Immature natural killer cell (primary cell): Measurements from ENCODE around the gene PLD4. TPM values are rescaled to one million over a fixed set of nuclear protein-coding genes. Genes with fewer than 3 reads are reported as not detected.

Source experiments
- DNase-seq, 3 donors: peaks; one replicate each; pipeline ENCODE4 v3.0.0; 2022; ENCODE audit warnings: mixed read lengths in 1 of 3
- H3K27ac Mint-ChIP-seq, 6 donors: one replicate each; pipeline ENCODE4 v1.8.0; 2020; ENCODE audit warnings: mixed read lengths in 6 of 6, mild to moderate bottlenecking in 5 of 6, inconsistent platforms in 4 of 6, moderate library complexity in 3 of 6
- H3K27me3 Mint-ChIP-seq, 3 donors: one replicate each; pipeline ENCODE4 v1.8.0; 2020 to 2021; ENCODE audit warnings: low read depth in 3 of 3, mild to moderate bottlenecking in 3 of 3, mixed read lengths in 3 of 3, moderate library complexity in 3 of 3, inconsistent platforms in 1 of 3
- H3K36me3 Mint-ChIP-seq, 3 donors: one replicate each; pipeline ENCODE4 v1.8.0; 2020; ENCODE audit warnings: mixed read lengths in 3 of 3, inconsistent platforms in 2 of 3, mild to moderate bottlenecking in 2 of 3
- H3K4me1 Mint-ChIP-seq, 2 donors: one replicate each; pipeline ENCODE4 v1.8.0; 2020; ENCODE audit warnings: inconsistent platforms in 2 of 2, mild to moderate bottlenecking in 2 of 2, mixed read lengths in 2 of 2, moderate library complexity in 1 of 2
- H3K4me3 Mint-ChIP-seq, 5 donors: one replicate each; pipeline ENCODE4 v1.8.0; 2020; ENCODE audit warnings: mild to moderate bottlenecking in 5 of 5, mixed read lengths in 5 of 5, inconsistent platforms in 3 of 5, moderate library complexity in 3 of 5
- H3K9me3 Mint-ChIP-seq, 6 donors: one replicate each; pipeline ENCODE4 v1.8.0; 2020; ENCODE audit warnings: mild to moderate bottlenecking in 6 of 6, mixed read lengths in 6 of 6, inconsistent platforms in 4 of 6, moderate library complexity in 3 of 6
- polyA plus RNA-seq, 3 donors: library from polyadenylated mRNA; unstranded; fragments of 300-500 nt; fragmentation: Illumina TruSeq; gene quantifications; one replicate each; pipeline ENCODE4 v1.2.3, GENCODE V29; 2021

Gene PLD4, protein sequence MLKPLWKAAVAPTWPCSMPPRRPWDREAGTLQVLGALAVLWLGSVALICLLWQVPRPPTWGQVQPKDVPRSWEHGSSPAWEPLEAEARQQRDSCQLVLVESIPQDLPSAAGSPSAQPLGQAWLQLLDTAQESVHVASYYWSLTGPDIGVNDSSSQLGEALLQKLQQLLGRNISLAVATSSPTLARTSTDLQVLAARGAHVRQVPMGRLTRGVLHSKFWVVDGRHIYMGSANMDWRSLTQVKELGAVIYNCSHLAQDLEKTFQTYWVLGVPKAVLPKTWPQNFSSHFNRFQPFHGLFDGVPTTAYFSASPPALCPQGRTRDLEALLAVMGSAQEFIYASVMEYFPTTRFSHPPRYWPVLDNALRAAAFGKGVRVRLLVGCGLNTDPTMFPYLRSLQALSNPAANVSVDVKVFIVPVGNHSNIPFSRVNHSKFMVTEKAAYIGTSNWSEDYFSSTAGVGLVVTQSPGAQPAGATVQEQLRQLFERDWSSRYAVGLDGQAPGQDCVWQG
- 10 to 100 TPM in 2 of 3 donors, 1 to 10 TPM in 1; 2.3 to 49.3 (median 19.7) TPM for polyA plus RNA-seq

DNA sequence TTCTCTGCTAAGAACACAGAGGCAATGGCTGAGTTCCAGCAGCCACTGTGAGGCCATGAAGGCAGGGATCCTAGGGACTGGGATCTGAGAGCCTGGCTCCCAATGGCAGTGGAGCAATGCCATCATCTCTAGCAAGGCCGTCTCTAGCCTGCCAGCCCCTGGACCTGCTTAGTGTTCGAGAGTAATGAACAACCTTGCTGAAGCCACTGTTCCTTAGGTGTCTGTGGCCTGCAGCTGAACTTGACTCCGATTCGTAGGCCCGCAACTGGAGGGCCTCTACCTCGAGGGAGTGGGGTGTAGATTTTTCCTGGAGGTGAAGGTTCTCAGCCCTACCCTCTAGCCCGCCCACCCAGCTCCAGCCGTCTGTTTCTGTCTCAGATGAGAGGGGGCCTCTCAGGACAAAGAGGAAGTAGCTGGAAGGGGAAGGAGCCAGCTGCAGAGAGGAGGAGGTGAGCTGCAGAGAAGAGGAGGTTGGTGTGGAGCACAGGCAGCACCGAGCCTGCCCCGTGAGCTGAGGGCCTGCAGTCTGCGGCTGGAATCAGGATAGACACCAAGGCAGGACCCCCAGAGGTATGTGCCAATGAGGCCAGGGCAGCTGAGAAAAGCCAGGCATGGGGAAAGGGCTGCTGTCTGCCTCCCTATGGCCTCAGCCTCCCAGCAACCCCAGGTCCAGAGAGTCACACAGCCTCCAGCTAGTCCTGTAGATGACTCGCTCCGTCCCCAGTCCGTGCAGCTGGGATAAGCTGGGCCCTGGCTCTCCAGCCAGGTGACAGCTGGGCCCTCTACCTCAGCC is at the start of gene PLD4:
Gene PLD4, plus strand, starts transcription at position 459 of the 793 bp plus-strand sequence. CDS start 2,262 bp downstream, outside the sequence.
- H3K9me3 Mint-ChIP-seq: no peaks in the 10 kb centered on the region
- no peak within 1 kb of the TSS for H3K4me3 Mint-ChIP-seq
- no peaks in the 10 kb centered on the region for H3K4me1 Mint-ChIP-seq
- no peak for DNase-seq
- no peaks in the 10 kb centered on the region for H3K36me3 Mint-ChIP-seq
- no peak within 1 kb of the TSS for H3K27ac Mint-ChIP-seq
- no peaks in the 10 kb centered on the region for H3K27me3 Mint-ChIP-seq

DNA sequence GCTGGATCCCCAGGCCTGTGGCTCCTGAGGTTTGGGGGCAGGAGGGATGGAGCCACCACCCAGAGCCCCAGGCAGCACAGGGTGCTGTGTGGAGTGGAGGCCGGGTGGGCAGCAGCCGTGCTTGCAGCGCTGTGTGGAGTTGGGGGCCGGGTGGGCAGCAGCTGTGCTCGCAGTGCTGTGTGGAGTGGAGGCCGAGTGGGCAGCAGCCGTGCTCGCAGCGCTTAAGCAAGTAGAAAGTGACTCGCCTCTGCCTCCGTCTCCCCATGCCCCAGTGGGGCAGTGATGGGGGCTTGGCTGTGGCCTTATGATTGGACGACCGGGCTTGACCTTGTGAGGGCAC is 49.3 kb upstream of the PLD4 start:
- peaks cover 6 to 11% of the 10 kb centered on the region in 2 donors for H3K4me1 Mint-ChIP-seq
- no peak overlapping the region for H3K4me3 Mint-ChIP-seq
- H3K27me3 Mint-ChIP-seq: peaks cover 0 to 7% (median 6%) of the 10 kb centered on the region in 3 donors
- H3K9me3 Mint-ChIP-seq: no peaks in the 10 kb centered on the region
- H3K27ac Mint-ChIP-seq: no peak overlapping the region
- no peaks in the 10 kb centered on the region for H3K36me3 Mint-ChIP-seq
- DNase-seq: no peak

DNA sequence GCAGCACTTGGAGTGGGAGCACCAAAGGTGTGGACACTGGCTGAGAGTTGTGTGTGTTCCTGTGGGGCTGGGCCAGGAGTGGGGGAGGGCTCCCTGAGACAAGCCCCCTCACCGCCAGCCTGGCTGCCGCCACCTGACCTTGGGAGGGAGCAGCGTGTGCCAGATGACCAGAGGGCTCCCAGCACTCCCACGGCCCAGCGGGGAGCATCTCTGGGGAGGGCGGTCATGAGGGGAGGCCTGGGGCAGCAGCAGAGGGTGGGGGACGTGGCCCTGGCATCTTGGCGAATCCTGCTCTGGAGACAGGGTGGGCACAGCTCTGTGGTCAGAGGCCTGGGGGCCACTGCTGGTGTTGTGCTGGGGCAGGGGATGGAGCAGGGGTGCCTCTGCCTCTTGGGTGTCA is 48.9 kb upstream of the PLD4 start:
- H3K27ac Mint-ChIP-seq: no peak overlapping the region
- H3K36me3 Mint-ChIP-seq: no peaks in the 10 kb centered on the region
- peaks cover 6 to 11% of the 10 kb centered on the region in 2 donors for H3K4me1 Mint-ChIP-seq
- H3K27me3 Mint-ChIP-seq: peaks cover 0 to 7% (median 6%) of the 10 kb centered on the region in 3 donors
- no peaks in the 10 kb centered on the region for H3K9me3 Mint-ChIP-seq
- DNase-seq: no peak
- no peak overlapping the region for H3K4me3 Mint-ChIP-seq

DNA sequence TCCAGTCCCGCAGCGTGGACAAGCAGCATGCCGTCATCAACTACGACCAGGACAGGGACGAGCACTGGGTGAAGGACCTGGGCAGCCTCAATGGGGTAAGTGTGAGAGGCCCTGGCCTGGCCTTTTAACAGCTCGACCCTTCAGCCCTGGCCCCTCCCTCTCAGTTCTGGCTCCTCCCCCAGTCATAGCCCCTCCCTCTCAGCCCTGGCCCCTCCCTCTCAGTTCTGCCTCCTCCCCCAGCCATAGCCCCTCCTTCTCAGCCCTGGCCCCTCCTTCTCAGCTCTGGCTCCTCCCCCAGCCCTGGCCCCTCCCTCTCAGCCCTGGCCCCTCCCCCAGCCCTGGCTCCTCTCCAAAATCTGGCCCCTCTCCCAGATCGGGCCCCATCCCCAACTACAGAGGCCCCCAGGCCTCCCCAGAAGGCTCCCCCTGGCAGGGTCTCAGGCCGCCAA is 48.4 kb upstream of the PLD4 start:
- Mint-ChIP-seq H3K27me3 (peaks cover 0 to 7% (median 7%) of the 10 kb centered on the region in 3 donors), H3K36me3 (no peaks in the 10 kb centered on the region), H3K4me1 (peaks cover 6 to 11% of the 10 kb centered on the region in 2 donors), H3K27ac (no peak overlapping the region), H3K4me3 (no peak overlapping the region), H3K9me3 (no peaks in the 10 kb centered on the region)
- DNase-seq: peak; percentile 22 to 24 (median 22)

DNA sequence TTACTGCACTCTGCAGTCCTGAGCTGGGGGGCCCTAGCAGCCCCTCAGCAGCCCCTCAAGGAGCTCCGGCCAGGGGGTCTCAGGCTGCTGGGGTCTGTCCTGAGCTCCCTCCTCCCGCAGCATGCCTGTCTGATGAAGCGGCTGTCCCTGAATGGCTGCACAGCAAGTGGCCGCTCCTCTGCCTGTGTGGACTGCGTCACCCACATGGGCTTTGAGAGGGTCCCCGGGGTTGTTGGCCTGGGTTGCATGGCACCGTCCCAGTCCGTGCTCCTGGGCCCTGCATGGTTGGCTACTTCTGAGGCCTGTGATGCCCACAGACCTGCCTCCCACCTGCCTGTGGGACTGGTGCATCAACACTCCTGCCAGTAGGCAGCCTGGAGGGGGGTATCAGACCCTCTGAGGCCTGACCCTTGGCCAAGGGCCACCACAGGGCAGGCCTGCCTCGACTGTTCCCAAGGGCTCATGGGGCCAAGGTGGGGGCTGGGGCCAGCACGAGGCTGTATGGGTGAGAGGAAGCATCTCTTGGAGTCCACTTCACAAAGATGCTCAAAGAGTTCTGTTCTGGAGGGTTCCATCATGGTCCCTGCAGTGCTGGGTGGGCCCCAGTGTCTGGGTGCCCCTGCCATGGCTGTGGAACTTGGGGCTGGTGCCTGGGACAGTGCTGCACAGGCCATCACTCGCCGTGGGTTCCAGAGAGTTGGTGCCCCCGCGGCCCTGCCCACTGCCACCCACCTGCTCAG is 47.4 kb upstream of the PLD4 start:
- Mint-ChIP-seq H3K9me3 (no peaks in the 10 kb centered on the region), H3K27me3 (peaks cover 0 to 3% (median 2%) of the 10 kb centered on the region in 3 donors), H3K4me1 (peaks cover 6 to 7% of the 10 kb centered on the region in 2 donors), H3K36me3 (no peaks in the 10 kb centered on the region), H3K4me3 (no peak overlapping the region), H3K27ac (no peak overlapping the region)
- no peak for DNase-seq

DNA sequence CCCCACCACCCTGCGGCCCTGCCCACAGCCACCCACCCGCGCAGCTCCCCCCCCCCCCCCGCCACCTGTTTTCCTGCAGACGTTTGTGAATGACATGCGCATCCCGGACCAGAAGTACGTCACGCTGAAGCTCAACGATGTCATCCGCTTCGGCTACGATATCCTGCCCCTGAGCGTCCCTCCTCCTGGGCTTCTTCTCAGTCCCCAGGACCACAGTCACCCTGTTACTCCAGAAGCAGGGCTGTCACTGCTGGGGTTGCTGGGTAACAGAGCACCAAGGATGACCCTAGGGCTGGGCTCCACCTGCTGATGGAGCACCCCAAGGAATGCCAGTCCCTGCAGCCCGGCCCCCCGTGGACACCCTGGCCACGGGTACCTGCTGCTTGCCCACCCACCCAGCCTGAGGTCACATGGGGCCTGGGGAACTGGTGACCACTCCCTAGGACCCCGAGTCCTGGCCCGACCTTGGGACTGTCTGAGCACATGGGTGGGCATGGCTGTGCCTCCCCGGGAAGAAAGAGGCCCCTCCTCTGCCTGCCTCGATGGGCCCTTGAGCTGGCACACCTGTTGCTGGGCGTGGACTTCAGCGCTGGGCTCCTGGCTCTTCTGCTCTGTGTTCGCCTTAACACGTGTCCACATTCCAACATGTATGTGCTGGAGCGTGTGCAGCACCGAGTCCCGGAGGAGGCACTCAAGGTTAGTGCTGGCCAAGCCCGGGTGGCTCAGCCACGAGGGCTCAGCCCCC is 46.7 kb upstream of the PLD4 start:
- peaks cover 0 to 2% (median 0%) of the 10 kb centered on the region in 3 donors for H3K27me3 Mint-ChIP-seq
- no peak for DNase-seq
- H3K36me3 Mint-ChIP-seq: no peaks in the 10 kb centered on the region
- H3K9me3 Mint-ChIP-seq: no peaks in the 10 kb centered on the region
- H3K4me3 Mint-ChIP-seq: no peak overlapping the region
- H3K27ac Mint-ChIP-seq: no peak overlapping the region
- H3K4me1 Mint-ChIP-seq: peaks cover 0 to under 1% of the 10 kb centered on the region in 2 donors

DNA sequence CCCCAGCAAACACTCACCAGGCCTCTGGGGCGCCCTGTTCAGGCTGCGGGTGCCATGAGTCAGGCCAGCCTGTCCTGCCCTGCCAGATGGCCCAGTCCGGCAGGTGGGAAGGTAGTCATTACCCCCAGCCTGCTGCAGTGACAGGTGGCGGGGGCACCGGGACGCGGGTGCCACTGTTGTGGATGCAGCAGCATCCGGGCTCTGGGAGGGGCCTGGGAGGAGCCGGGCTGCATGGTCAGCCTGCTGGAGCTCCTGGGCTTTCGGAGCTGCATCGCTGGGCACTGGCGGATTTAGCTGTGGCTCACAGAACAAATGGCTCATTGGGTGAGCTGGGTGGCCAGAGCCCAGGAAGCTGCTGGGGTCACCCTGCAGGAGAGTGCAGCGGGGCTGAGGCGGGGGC is 46.1 kb upstream of the PLD4 start:
- no peak for DNase-seq
- no peaks in the 10 kb centered on the region for H3K9me3 Mint-ChIP-seq
- no peak overlapping the region for H3K4me3 Mint-ChIP-seq
- no peaks in the 10 kb centered on the region for H3K36me3 Mint-ChIP-seq
- H3K27me3 Mint-ChIP-seq: peaks cover 0 to 2% (median 0%) of the 10 kb centered on the region in 3 donors
- no peak overlapping the region for H3K27ac Mint-ChIP-seq
- H3K4me1 Mint-ChIP-seq: no peaks in the 10 kb centered on the region

DNA sequence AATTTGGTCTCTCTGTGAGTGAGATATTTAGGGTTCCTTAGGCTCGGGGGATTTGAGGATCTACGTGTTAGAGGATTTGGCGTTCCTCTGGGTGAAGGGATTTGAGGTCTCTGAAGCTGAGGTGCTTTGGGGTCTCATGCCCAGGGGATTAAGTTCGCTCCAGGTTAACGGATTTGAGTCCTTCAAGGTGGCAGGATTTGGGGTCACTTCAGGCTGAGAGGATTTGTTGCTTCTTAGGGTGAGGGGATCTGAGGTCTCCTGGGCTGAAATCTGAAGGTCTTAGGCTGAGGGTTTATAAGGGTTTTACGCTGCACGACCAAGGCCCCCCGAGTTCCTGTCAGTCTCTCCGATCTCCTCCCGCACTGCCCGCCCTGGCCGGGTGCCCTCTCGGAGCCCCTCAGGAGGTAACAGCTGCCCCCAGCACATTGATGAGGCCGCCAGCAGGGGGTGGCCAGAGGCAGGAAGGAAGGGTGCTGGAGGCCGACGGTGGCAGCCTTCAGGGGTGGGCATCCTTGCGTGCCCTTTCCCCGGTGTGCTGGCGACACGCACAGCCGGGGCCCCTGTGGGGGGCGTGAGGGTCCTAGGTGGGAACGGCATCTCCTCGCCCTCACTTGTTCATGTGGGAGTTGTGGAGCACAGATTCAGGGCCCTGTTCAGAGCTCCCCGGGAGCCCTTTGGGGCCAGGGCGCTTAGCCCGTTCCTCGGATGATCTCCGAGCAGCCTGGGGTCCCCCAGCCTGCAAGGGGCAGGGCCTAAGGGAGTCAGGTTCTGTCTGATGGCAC is 45.3 kb upstream of the PLD4 start:
- no peak overlapping the region for H3K27ac Mint-ChIP-seq
- H3K27me3 Mint-ChIP-seq: peaks cover 0 to 2% (median 0%) of the 10 kb centered on the region in 3 donors
- H3K9me3 Mint-ChIP-seq: no peaks in the 10 kb centered on the region
- no peak for DNase-seq
- H3K36me3 Mint-ChIP-seq: no peaks in the 10 kb centered on the region
- H3K4me3 Mint-ChIP-seq: no peak overlapping the region
- no peaks in the 10 kb centered on the region for H3K4me1 Mint-ChIP-seq

DNA sequence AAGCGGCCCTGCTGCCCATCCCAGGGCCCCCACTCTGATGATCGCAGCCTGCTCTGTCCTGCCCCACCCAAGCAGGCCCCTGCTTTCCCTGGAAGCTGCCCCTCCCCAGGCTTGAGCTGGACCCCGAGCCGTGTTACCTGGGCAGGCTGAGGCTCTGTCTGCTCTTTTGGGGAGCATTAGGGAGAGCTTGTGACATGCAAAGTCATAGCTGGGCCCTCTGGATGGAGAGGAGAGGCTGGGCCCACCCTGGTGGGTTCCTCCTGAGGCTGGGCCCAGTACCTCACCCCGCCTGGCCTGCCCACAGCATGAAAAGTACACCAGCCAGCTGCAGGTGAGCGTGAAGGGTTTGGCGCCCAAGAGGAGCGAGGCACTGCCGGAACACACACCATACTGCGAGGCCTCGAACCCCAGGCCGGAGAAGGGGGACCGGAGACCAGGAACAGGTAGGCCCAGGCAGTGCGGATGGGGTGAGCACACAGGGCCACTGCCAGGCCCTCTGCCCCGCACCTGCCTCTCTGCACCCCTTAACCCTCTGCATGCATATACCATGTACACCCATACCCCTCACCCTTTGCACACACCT is 44.6 kb upstream of the PLD4 start:
- no peak for DNase-seq
- Mint-ChIP-seq H3K4me1 (no peaks in the 10 kb centered on the region), H3K36me3 (no peaks in the 10 kb centered on the region), H3K27ac (no peak overlapping the region), H3K27me3 (peaks cover 0 to 2% (median 0%) of the 10 kb centered on the region in 3 donors), H3K9me3 (no peaks in the 10 kb centered on the region), H3K4me3 (no peak overlapping the region)

DNA sequence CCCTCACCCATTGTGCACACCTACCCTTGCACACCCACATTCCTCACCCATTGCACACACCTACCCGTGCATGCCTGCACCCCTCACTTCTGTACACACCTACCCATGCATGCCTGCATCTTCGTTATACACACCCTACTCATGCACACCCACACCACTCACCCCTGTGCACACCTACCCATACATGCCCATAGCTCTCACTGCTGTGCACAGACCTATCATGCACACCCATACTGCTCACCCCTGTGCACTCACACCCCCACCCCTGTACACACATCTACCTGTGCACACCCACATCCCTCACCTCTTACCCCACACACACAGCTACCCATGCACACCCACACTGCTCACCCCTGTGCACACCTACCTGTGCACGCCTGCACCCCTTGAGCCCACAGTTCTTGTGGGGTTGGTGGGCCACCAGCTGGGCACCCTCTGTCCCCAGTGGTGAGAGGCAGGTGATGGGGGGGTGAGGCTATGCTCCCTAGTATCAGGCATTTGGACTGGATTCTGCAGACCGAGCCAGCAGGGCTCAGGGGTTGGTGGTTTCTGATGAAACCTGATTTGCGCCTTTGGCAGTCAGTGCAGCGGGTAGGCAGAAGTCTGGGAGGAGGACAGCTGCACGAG is 44.0 kb upstream of the PLD4 start:
- H3K9me3 Mint-ChIP-seq: no peaks in the 10 kb centered on the region

DNA sequence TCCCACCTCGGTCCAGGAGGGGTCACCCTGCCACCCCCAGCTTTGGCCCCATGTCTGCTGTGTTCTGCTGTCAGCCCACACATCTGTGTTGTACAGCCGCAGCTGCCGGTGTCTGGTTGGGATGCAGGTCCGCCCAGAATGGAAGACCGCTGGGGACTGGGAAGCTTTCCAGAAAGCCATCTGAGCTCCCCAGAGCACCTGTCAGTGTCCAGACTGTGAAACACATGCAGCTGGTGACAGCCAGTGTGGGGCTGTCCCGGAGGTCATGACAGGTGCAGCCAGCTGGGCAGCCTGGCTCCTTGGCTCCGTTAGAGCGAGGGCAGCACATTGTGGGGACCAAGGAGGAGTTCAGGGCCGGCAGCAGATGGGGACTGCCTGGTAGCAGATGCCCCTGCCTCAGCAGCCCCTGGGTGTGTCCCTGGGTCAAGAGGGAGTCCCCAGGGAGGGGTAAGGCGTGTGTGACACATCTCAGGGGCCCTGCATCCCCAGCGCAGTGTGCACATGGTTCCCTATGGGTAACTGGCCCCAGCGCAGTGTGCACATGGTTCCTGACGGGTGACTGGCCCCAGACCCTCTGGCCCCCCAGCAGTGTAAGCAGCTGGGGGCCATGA is 43.2 kb upstream of the PLD4 start:
- Mint-ChIP-seq H3K4me3 (no peak overlapping the region), H3K27ac (no peak overlapping the region), H3K9me3 (no peaks in the 10 kb centered on the region), H3K36me3 (no peaks in the 10 kb centered on the region), H3K4me1 (no peaks in the 10 kb centered on the region), H3K27me3 (peaks cover 0 to 2% (median 0%) of the 10 kb centered on the region in 3 donors)
- no peak for DNase-seq

More for the DNA sequence above, 44.0 kb upstream of the PLD4 start:
- H3K27ac Mint-ChIP-seq: no peak overlapping the region
- H3K36me3 Mint-ChIP-seq: no peaks in the 10 kb centered on the region
- H3K27me3 Mint-ChIP-seq: peaks cover 0 to 2% (median 0%) of the 10 kb centered on the region in 3 donors
- DNase-seq: no peak
- peak overlapping the region in 1 of 5 donors; percentile 55 for H3K4me3 Mint-ChIP-seq
- H3K4me1 Mint-ChIP-seq: no peaks in the 10 kb centered on the region
